Measurements from ENCODE around the gene TNNI2.
"Not testable (repeated sequence)": the region's sequence is repeated elsewhere in the genome, so short reads cannot be mapped to it uniquely, and the experiment has no call there.

The TNNI2 gene
- 0 to 0.25 (median 0) reads per million in 9 experiments for total RNA-seq

- DNase-seq (no peak), ATAC-seq (replicated peaks) (no peak)
- no peaks in the 10 kb centered on the region for H3K36me3 Mint-ChIP-seq (ENCODE audit: insufficient read depth)
- peak within 1 kb of the TSS; percentile 51 to 82 for H3K27ac Mint-ChIP-seq
- H3K4me1 Mint-ChIP-seq (ENCODE audit: low read depth in 2 of 2): peaks cover 15 to 16% of the 10 kb centered on the region in 2 donors
- peaks cover 0 to 13% of the 10 kb centered on the region in 2 donors for H3K27me3 Mint-ChIP-seq
- H3K4me3 Mint-ChIP-seq: peak within 1 kb of the TSS; percentile 33 to 57
- H3K9me3 Mint-ChIP-seq: no peaks in the 10 kb centered on the region
Observed at GRCh38 chr11:1838426-1839144, at the start of gene TNNI2. Gene TNNI2 (plus strand): TSS chr11:1838981. CDS start chr11:1839697, 716 bp downstream.

GRCh38 chr11:1791912-1792311 is 46.9 kb upstream of the TNNI2 start:
- no peak overlapping the region for H3K4me3 Mint-ChIP-seq
- peaks cover 8% of the 10 kb centered on the region in 2 donors for H3K27me3 Mint-ChIP-seq
- no peak for DNase-seq
- ATAC-seq (replicated peaks): no peak
- peak overlapping the region in 1 of 2 donors; percentile 82 for H3K27ac Mint-ChIP-seq
- H3K9me3 Mint-ChIP-seq: peaks cover 0 to 2% of the 10 kb centered on the region in 2 donors
- H3K36me3 Mint-ChIP-seq (ENCODE audit: insufficient read depth): peaks cover 3% of the 10 kb centered on the region
- H3K4me1 Mint-ChIP-seq (ENCODE audit: low read depth in 2 of 2): peaks cover 6 to 13% of the 10 kb centered on the region in 2 donors

DNA sequence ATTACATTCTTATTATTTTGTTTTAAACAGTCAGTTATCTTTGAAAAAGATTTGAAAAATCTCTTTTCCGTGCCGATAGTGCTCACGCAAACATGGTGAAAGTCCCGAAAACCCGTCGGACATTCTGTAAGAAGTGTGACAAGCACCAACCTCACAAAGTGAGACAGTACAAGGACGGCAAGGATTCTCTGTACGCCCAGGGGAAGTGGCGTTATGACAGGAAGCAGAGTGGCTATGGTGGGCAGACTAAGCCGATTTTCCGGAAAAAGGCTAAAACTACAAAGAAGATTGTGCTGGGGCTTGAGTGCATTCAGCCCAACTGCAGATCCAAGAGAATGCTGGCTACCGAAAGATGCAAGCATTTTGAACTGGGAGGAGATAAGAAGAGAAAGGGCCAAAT is 46.3 kb upstream of the TNNI2 start:
- peak; percentile 35 for ATAC-seq (replicated peaks)
- peak overlapping the region; percentile 77 to 79 for H3K4me3 Mint-ChIP-seq
- peak overlapping the region; percentile 80 to 82 for H3K27ac Mint-ChIP-seq
- DNase-seq: no peak
- peaks cover 3% of the 10 kb centered on the region for H3K36me3 Mint-ChIP-seq (ENCODE audit: insufficient read depth)
- H3K4me1 Mint-ChIP-seq (ENCODE audit: low read depth in 2 of 2): peaks cover 6 to 13% of the 10 kb centered on the region in 2 donors
- H3K27me3 Mint-ChIP-seq: peaks cover 13 to 14% of the 10 kb centered on the region in 2 donors
- H3K9me3 Mint-ChIP-seq: peaks cover 0 to 2% of the 10 kb centered on the region in 2 donors

DNA sequence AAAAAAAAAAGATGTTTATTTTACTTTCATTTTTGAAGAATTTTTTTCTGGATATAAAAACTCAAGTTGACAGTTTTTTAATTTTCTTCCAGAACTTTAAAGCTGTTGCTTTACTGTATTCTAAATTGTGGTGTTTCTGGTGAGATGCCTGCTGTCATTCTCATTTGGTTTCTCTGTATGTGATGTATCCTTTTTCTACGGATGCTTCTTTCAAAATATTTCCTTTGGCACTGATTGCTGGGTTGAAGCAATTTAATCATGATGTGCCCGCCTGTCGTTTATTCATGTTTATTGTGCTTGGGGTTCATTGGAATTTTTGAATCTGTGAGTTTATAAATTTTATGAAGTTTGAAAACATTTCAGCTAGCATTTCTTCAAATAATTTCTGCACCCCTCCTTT is 45.7 kb upstream of the TNNI2 start:
- H3K9me3 Mint-ChIP-seq: peaks cover 0 to 2% of the 10 kb centered on the region in 2 donors
- ATAC-seq (replicated peaks) (no peak), DNase-seq (no peak)
- H3K27ac Mint-ChIP-seq: peak overlapping the region in 1 of 2 donors; percentile 82
- H3K4me1 Mint-ChIP-seq (ENCODE audit: low read depth in 2 of 2): peaks cover 6 to 13% of the 10 kb centered on the region in 2 donors
- peaks cover 3% of the 10 kb centered on the region for H3K36me3 Mint-ChIP-seq (ENCODE audit: insufficient read depth)
- peaks cover 16 to 18% of the 10 kb centered on the region in 2 donors for H3K27me3 Mint-ChIP-seq
- peak overlapping the region; percentile 77 to 79 for H3K4me3 Mint-ChIP-seq

- peaks cover 33 to 38% of the 10 kb centered on the region in 2 donors for H3K27me3 Mint-ChIP-seq
- H3K9me3 Mint-ChIP-seq: peaks cover 0 to 2% of the 10 kb centered on the region in 2 donors
- no peak overlapping the region for H3K4me3 Mint-ChIP-seq
- ATAC-seq (replicated peaks) (no peak), DNase-seq (no peak)
- H3K4me1 Mint-ChIP-seq (ENCODE audit: low read depth in 2 of 2): peaks cover 6 to 9% of the 10 kb centered on the region in 2 donors
- peaks cover 3% of the 10 kb centered on the region for H3K36me3 Mint-ChIP-seq (ENCODE audit: insufficient read depth)
- peak overlapping the region in 1 of 2 donors; percentile 50 for H3K27ac Mint-ChIP-seq
Observed at GRCh38 chr11:1796413-1797011, 42.3 kb upstream of the TNNI2 start.

DNA sequence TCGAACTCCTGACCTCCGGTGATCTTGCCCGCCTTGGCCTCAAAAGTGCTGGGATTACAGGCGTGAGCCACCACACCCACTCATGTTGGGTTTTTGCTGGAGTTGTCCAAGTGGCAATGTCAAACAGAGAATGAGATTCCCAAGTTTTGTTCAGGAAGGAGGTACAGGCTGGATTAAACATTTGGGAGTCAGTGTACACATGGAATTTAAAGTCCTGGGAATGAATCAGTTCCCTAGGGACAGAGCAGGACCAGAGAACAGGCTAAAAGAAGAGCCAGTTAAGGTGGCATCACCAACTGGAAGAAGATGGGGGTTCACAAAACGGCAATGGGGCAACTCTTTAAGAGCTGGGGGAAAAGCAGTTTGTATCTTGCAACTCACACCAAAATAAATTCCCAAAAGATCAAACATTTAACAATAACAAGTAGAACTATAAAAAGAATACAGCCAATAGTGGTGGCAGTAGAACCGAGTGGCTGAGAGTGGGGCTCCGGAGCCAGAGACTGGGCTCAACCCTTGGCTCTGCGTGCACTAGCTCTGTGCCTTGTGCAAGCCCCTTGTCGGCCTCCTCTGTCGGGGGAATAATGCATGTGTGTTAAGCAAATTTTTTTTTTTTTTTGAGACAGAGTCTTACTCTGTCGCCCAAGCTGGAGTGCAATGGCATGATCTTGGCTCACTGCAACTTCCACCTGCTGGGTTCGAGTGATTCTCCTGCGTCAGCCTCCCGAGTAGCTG is 41.2 kb upstream of the TNNI2 start:
- peaks cover 1% of the 10 kb centered on the region for H3K36me3 Mint-ChIP-seq (ENCODE audit: insufficient read depth)
- ATAC-seq (replicated peaks) (no peak), DNase-seq (no peak)
- H3K9me3 Mint-ChIP-seq: peaks cover 0 to under 1% of the 10 kb centered on the region in 2 donors
- no peak overlapping the region for H3K4me3 Mint-ChIP-seq
- no peak overlapping the region for H3K27ac Mint-ChIP-seq
- peaks cover 40% of the 10 kb centered on the region in 2 donors for H3K27me3 Mint-ChIP-seq
- H3K4me1 Mint-ChIP-seq (ENCODE audit: low read depth in 2 of 2): peaks cover 2 to 3% of the 10 kb centered on the region in 2 donors

- ATAC-seq (replicated peaks) (no peak), DNase-seq (no peak)
- Mint-ChIP-seq H3K36me3 (ENCODE audit: insufficient read depth) (peaks cover 4% of the 10 kb centered on the region), H3K4me3 (no peak overlapping the region), H3K9me3 (no peaks in the 10 kb centered on the region), H3K27ac (no peak overlapping the region), H3K4me1 (ENCODE audit: low read depth in 2 of 2) (no peaks in the 10 kb centered on the region), H3K27me3 (peaks cover 47 to 64% of the 10 kb centered on the region in 2 donors)
Observed at GRCh38 chr11:1803246-1803645, 35.5 kb upstream of the TNNI2 start.

DNA sequence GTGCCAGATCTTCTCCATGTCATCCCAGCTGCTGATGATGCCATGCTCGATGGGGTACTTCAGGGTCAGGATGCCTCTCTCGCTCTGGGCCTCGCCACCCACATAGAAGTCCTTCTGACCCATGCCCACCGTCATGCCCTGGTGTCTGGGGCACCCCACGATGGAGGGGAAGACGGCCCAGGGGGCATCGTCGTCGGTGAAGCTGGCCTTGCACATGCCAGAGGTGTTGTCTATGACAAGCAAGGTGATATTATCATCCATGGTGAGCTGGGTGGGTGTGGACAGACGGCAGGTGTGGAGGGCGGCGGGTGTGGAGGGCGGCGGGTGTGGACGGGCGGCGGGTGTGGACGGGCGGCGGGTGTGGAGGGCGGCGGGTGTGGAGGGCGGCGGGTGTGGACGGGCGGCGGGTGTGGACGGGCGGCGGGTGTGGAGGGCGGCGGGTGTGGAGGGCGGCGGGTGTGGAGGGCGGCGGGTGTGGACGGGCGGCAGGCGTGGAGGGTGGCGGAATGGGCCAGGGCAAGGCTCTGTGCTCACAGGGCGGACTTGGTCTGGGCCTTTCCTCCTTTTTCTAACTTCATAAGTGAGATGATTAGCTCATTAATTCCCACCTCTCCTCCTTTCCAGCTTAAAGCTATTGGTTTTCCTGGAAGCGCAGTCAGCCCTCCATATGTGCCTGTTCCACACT is 34.8 kb upstream of the TNNI2 start:
- DNase-seq; ATAC-seq (replicated peaks); H3K4me1 Mint-ChIP-seq (ENCODE audit: low read depth in 2 of 2); H3K36me3 Mint-ChIP-seq (ENCODE audit: insufficient read depth); H3K9me3 Mint-ChIP-seq; H3K27ac Mint-ChIP-seq; H3K4me3 Mint-ChIP-seq: not testable (repeated sequence)
- H3K27me3 Mint-ChIP-seq: peaks cover 42 to 58% of the 10 kb centered on the region in 2 donors

DNA sequence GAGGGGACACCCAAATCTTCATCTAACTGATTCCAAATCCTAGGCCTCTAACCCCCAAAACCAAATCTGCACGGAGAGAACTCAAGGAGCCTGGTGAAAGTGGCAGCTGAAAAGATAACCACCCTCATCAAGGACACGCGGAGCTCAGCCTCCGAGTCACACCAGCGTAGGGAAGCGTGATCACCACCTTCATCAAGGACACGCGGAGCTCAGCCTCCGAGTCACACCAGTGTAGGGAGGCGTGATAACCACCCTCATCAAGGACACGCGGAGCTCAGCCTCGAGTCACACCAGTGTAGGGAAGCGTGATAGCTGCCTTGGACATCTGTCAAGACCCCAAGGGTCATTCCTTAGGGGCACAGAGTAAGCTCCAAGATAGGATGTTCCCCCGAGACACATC is 33.3 kb upstream of the TNNI2 start:
- no peak for ATAC-seq (replicated peaks)
- peaks cover 41 to 57% of the 10 kb centered on the region in 2 donors for H3K27me3 Mint-ChIP-seq
- H3K36me3 Mint-ChIP-seq (ENCODE audit: insufficient read depth): peaks cover 4% of the 10 kb centered on the region
- H3K4me3 Mint-ChIP-seq: no peak overlapping the region
- H3K9me3 Mint-ChIP-seq: no peaks in the 10 kb centered on the region
- no peaks in the 10 kb centered on the region for H3K4me1 Mint-ChIP-seq (ENCODE audit: low read depth in 2 of 2)
- no peak for DNase-seq
- no peak overlapping the region for H3K27ac Mint-ChIP-seq

DNA sequence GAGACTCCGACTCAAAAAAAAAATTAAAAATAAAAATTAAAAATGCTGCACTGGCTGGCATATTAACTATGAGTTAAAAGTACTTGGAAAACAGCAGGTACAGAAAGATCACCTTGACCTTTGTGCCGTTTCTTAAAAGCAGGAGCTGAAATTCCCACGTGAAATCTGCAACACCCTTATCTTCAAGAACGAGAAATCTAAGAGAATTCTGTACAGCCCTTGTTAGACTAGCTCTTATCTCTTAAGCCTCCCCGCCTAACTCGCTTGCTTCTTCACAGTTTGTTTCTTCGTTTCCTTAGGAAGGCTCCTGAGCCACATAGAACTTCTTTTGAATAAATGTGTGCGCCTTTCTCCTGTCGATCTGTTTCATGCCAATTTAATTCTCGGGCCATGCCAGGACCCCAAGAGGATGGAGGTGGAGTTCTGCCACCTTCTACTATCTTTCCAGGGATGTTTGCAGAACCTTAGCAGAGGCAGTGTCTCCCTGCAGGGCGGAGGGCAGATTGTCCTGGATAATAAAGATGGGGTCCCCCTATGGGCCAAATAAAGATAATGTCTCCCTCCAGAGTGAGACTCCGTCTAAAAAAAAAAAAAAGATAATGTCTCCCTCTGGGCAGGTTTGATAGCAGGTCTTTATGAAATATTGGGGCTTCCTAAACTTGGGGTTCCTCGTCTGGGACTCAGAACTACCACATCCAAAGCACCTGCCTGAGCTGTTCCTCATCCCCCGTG is 31.4 kb upstream of the TNNI2 start:
- Mint-ChIP-seq H3K27ac (no peak overlapping the region), H3K4me1 (ENCODE audit: low read depth in 2 of 2) (no peaks in the 10 kb centered on the region), H3K4me3 (no peak overlapping the region), H3K36me3 (ENCODE audit: insufficient read depth) (peaks cover 4% of the 10 kb centered on the region), H3K27me3 (peaks cover 30 to 49% of the 10 kb centered on the region in 2 donors), H3K9me3 (no peaks in the 10 kb centered on the region)
- DNase-seq (no peak), ATAC-seq (replicated peaks) (no peak)

DNA sequence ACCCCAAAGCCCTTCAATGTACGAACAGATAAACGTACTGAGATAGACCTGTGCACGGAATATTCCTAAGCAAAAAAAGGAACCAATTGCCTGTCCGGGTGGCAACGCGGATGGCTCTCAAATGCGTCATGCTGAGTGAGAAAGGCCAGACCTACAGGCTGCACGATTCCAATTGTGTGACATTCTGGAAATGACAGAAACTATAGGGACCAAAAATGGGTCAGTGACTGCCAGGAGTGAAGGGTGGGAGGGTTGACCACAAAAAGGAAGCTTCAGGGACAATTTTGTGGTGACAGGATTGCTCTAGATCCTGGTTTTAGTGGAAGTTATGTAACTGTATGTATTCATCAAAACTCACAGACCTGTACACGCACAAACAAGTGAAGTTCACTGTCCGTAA is 28.0 kb upstream of the TNNI2 start:
- Mint-ChIP-seq H3K9me3 (no peaks in the 10 kb centered on the region), H3K36me3 (ENCODE audit: insufficient read depth) (peaks cover 4% of the 10 kb centered on the region), H3K4me3 (no peak overlapping the region), H3K27ac (no peak overlapping the region), H3K27me3 (peaks cover 11 to 28% of the 10 kb centered on the region in 2 donors), H3K4me1 (ENCODE audit: low read depth in 2 of 2) (no peaks in the 10 kb centered on the region)
- ATAC-seq (replicated peaks): no peak
- DNase-seq: no peak

GRCh38 chr11:1812274-1812673 is 26.5 kb upstream of the TNNI2 start:
- H3K27ac Mint-ChIP-seq: no peak overlapping the region
- H3K9me3 Mint-ChIP-seq: no peaks in the 10 kb centered on the region
- no peaks in the 10 kb centered on the region for H3K4me1 Mint-ChIP-seq (ENCODE audit: low read depth in 2 of 2)
- no peak overlapping the region for H3K4me3 Mint-ChIP-seq
- H3K36me3 Mint-ChIP-seq (ENCODE audit: insufficient read depth): peaks cover 4% of the 10 kb centered on the region
- peaks cover 11 to 25% of the 10 kb centered on the region in 2 donors for H3K27me3 Mint-ChIP-seq
- DNase-seq: no peak
- no peak for ATAC-seq (replicated peaks)

All from effector memory CD8-positive, alpha-beta T cell (primary cell).